Measurements from ENCODE around the gene PLEKHA3.

DNA sequence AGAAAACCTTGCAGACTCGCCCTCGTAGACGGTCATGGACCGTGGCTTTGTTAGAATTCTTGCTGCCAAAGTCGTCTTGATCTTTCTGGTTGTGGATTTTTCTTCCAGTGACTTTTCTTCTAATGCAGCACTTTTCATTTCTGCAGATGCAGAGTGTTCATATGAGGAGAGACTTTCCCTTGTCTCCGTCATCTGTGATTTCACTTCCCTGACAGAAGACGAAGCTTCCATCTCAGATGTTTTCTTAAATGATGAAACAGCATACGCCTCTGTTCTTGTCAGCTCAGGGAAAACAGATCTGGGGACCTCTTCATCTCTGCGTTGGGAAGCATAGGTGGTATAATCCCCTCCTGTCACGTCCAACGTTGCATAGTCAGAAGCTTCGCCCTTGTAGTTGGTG is 50.9 kb downstream of the PLEKHA3 start:
- TF ChIP-seq, protein P1, sequence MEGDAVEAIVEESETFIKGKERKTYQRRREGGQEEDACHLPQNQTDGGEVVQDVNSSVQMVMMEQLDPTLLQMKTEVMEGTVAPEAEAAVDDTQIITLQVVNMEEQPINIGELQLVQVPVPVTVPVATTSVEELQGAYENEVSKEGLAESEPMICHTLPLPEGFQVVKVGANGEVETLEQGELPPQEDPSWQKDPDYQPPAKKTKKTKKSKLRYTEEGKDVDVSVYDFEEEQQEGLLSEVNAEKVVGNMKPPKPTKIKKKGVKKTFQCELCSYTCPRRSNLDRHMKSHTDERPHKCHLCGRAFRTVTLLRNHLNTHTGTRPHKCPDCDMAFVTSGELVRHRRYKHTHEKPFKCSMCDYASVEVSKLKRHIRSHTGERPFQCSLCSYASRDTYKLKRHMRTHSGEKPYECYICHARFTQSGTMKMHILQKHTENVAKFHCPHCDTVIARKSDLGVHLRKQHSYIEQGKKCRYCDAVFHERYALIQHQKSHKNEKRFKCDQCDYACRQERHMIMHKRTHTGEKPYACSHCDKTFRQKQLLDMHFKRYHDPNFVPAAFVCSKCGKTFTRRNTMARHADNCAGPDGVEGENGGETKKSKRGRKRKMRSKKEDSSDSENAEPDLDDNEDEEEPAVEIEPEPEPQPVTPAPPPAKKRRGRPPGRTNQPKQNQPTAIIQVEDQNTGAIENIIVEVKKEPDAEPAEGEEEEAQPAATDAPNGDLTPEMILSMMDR (conservative IDR thresholded peaks at IDR 0.05 in 1 of 2, IDR thresholded peaks at IDR 0.05 in 1 of 2; ENCODE audit: low read depth in 1 of 2, low read length in 2 of 2), result no peak
- no peak for TF ChIP-seq EZH2 (IDR thresholded peaks at IDR 0.05; ENCODE audit: low read length, missing control alignments)
